ENCODE data around the gene TMEM43. TPM values are rescaled to one million over a fixed set of nuclear protein-coding genes. Genes with fewer than 3 reads are reported as not detected.

TMEM43 gene
- total and polyA plus RNA-seq, 2 of the 8 experiments (the other 6 are each of a cell fraction or from before 2014, with no cell fraction given) = 27.0 to 33.7 TPM

DNA sequence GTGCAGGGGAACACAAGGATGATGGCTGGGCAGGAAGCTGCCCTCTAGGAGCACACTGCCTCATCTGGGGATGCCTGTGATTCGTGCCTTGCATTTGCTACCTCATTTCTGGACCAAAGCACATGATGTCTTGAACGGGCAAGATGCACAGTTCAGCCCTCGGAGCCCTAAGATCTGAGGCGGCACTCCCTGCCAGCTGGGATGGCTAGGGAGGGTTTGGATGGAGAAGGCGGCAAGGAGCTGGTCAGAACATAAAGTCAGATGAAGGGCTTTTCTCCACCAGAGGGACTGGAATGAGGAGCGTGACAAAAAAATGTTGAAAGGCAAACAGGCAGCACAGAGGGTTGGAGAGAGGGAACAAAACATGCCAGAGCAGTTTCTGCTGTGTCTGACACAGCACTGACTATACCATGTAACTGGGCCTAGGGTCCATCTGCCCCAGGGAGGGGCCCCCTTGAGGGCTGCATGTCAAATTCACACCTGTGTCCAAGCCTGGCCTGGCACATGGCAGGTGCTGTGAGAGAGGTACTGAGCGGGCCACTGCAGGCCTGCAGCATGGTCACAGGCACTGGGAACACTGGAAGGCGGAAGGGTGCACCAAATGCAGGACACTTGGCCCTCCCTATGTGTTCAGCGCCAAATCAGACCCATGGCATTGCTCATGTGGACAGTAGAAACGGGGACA, 21.7 kb downstream of the TMEM43 start (continued):
- TF ChIP-seq, protein P1, sequence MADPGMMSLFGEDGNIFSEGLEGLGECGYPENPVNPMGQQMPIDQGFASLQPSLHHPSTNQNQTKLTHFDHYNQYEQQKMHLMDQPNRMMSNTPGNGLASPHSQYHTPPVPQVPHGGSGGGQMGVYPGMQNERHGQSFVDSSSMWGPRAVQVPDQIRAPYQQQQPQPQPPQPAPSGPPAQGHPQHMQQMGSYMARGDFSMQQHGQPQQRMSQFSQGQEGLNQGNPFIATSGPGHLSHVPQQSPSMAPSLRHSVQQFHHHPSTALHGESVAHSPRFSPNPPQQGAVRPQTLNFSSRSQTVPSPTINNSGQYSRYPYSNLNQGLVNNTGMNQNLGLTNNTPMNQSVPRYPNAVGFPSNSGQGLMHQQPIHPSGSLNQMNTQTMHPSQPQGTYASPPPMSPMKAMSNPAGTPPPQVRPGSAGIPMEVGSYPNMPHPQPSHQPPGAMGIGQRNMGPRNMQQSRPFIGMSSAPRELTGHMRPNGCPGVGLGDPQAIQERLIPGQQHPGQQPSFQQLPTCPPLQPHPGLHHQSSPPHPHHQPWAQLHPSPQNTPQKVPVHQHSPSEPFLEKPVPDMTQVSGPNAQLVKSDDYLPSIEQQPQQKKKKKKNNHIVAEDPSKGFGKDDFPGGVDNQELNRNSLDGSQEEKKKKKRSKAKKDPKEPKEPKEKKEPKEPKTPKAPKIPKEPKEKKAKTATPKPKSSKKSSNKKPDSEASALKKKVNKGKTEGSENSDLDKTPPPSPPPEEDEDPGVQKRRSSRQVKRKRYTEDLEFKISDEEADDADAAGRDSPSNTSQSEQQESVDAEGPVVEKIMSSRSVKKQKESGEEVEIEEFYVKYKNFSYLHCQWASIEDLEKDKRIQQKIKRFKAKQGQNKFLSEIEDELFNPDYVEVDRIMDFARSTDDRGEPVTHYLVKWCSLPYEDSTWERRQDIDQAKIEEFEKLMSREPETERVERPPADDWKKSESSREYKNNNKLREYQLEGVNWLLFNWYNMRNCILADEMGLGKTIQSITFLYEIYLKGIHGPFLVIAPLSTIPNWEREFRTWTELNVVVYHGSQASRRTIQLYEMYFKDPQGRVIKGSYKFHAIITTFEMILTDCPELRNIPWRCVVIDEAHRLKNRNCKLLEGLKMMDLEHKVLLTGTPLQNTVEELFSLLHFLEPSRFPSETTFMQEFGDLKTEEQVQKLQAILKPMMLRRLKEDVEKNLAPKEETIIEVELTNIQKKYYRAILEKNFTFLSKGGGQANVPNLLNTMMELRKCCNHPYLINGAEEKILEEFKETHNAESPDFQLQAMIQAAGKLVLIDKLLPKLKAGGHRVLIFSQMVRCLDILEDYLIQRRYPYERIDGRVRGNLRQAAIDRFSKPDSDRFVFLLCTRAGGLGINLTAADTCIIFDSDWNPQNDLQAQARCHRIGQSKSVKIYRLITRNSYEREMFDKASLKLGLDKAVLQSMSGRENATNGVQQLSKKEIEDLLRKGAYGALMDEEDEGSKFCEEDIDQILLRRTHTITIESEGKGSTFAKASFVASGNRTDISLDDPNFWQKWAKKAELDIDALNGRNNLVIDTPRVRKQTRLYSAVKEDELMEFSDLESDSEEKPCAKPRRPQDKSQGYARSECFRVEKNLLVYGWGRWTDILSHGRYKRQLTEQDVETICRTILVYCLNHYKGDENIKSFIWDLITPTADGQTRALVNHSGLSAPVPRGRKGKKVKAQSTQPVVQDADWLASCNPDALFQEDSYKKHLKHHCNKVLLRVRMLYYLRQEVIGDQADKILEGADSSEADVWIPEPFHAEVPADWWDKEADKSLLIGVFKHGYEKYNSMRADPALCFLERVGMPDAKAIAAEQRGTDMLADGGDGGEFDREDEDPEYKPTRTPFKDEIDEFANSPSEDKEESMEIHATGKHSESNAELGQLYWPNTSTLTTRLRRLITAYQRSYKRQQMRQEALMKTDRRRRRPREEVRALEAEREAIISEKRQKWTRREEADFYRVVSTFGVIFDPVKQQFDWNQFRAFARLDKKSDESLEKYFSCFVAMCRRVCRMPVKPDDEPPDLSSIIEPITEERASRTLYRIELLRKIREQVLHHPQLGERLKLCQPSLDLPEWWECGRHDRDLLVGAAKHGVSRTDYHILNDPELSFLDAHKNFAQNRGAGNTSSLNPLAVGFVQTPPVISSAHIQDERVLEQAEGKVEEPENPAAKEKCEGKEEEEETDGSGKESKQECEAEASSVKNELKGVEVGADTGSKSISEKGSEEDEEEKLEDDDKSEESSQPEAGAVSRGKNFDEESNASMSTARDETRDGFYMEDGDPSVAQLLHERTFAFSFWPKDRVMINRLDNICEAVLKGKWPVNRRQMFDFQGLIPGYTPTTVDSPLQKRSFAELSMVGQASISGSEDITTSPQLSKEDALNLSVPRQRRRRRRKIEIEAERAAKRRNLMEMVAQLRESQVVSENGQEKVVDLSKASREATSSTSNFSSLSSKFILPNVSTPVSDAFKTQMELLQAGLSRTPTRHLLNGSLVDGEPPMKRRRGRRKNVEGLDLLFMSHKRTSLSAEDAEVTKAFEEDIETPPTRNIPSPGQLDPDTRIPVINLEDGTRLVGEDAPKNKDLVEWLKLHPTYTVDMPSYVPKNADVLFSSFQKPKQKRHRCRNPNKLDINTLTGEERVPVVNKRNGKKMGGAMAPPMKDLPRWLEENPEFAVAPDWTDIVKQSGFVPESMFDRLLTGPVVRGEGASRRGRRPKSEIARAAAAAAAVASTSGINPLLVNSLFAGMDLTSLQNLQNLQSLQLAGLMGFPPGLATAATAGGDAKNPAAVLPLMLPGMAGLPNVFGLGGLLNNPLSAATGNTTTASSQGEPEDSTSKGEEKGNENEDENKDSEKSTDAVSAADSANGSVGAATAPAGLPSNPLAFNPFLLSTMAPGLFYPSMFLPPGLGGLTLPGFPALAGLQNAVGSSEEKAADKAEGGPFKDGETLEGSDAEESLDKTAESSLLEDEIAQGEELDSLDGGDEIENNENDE (IDR thresholded peaks at IDR 0.05; ENCODE audit: insufficient replicate concordance, low read length) = no peak
- no peak for TF ChIP-seq KDM4A (IDR thresholded peaks at IDR 0.05; ENCODE audit: low read depth, low read length, severe bottlenecking)
- no peak for TF ChIP-seq KDM1A (IDR thresholded peaks at IDR 0.05; ENCODE audit: borderline replicate concordance, low read length)
- no peak for TF ChIP-seq TAF7 (optimal IDR thresholded peaks at IDR 0.05; ENCODE audit: borderline replicate concordance, low read depth, low read length)
- no peak for TF ChIP-seq HDAC6 (IDR thresholded peaks at IDR 0.05; ENCODE audit: low read depth, low read length)
- no peak for TF ChIP-seq HDAC2 (IDR thresholded peaks at IDR 0.05; ENCODE audit: borderline replicate concordance in 1 of 2, low read depth in 2 of 2, low read length in 2 of 2)
- no peak for TF ChIP-seq RFX5 (IDR thresholded peaks at IDR 0.05; ENCODE audit: borderline replicate concordance, low read depth, low read length)
- TF ChIP-seq CHD2 (IDR thresholded peaks at IDR 0.05; ENCODE audit: low read length) = no peak
